Right lobe of liver (tissue), 4 donors: ENCODE results near the gene EPS8L1.

Source experiments
- POLR2A ChIP-seq: fragments of 450-650 bp; IDR thresholded peaks from one replicate; pipeline ENCODE4 v1.6.1; 2017; ENCODE audit warnings: antibody characterized with exemption, mild to moderate bottlenecking
- TF ChIP-seq, protein P1 (sequence below), 4 donors: fragments of 200-600 bp in 3 of 4; fragments of 450-650 bp in 1 of 4; IDR thresholded peaks; one replicate each; pipeline versions ENCODE4 v1.5.1 to v1.8.0; 2016 to 2022; ENCODE audit warnings: antibody characterized with exemption in 4 of 4, mild to moderate bottlenecking in 2 of 4
- donor health status: DM: no; HTN: no; CAD: no.
- donor health status: DM: no; HTN: no; CAD: no.
- donor health status: DM: no; HTN: yes; CAD: no.

DNA sequence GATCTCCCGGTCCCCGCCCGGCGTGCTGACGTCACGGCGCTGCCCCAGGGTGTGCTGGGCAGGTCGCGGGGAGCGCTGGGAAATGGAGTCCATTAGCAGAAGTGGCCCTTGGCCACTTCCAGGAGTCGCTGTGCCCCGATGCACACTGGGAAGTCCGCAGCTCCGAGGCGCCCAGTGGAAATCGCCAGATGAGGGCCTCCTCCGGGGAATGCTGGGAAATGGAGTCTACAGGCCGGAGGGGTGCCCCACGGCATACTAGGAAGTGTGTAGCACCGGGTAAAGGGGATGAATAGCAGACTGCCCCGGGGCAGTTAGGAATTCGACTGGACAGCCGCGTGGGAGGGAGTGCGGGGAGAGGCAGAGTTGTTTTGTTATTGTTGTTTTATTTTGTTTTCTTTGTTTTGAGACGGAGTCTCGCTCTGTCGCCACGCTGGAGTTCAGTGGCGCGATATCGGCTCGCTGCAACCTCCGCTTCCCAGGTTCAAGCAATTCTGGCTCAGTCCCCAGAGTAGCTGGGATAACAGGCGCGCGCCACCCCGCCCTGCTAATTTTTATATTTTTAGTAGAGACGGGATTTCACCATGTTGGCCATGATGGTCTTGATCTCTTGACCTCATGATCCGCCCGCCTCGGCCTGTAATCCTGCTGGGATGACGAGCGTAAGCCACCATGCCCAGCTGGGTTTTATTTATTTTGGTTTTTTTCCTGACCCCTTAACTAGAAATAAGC, 42.2 kb downstream of the EPS8L1 start:
- TF ChIP-seq, protein P1, sequence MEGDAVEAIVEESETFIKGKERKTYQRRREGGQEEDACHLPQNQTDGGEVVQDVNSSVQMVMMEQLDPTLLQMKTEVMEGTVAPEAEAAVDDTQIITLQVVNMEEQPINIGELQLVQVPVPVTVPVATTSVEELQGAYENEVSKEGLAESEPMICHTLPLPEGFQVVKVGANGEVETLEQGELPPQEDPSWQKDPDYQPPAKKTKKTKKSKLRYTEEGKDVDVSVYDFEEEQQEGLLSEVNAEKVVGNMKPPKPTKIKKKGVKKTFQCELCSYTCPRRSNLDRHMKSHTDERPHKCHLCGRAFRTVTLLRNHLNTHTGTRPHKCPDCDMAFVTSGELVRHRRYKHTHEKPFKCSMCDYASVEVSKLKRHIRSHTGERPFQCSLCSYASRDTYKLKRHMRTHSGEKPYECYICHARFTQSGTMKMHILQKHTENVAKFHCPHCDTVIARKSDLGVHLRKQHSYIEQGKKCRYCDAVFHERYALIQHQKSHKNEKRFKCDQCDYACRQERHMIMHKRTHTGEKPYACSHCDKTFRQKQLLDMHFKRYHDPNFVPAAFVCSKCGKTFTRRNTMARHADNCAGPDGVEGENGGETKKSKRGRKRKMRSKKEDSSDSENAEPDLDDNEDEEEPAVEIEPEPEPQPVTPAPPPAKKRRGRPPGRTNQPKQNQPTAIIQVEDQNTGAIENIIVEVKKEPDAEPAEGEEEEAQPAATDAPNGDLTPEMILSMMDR (IDR thresholded peaks at IDR 0.05): no peak
- peak; percentile 52 for TF ChIP-seq POLR2A
